Measurements from ENCODE around the gene IGF1R.

The IGF1R gene

DNA sequence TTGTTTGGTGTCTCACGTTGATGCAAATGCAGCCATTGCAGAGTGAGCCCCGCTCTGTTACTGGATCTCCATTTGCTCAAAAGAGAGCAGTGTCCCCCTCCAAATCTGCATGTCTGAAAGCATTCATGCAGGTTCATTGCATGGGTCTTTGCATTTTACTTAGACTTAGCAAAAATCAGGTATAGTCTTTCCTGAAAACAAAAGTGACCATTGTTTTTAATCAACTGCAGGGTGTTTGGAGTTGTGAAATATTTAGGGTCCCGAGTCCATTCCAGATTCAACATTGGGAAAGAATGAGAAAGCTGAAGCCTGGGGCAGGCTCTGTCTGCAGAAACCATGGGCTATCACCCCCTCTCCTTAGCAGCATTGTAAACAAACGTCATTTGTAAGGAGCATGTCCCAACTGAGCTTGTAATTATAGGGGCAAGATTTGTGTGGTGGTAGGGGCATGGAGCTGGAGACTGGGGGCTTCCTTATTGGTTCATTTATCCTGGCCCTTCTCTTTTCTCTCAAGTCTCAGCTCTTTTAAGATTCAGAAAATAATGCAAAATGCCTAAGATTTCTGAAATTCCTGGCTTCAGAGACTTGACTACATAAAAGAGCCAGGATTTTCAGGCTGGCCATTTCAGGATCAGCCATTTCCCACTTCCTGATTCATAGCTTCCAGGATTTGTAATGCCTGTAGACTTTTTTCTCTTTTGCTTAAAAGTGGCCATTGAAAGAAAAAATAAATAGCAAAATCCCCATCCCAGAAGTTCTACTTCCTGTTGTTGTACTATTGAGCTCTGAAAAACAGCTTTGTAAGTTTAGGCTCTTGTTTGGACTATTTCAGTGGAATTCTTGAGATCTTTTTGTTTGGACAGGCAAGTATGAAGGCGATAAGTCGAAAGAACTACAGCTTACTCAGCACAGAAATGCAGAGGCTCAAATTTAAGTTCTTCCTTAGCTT lies 23.0 kb downstream of the IGF1R start:
- H3K4me3 ChIP-seq (ENCODE audit: low read depth, low read length), result no peak overlapping the region
- no peak for TF ChIP-seq CTCF (IDR thresholded peaks at IDR 0.05; ENCODE audit: low read depth, low read length, missing control alignments)
- no peak for DNase-seq (ENCODE audit: low read depth)

DNA sequence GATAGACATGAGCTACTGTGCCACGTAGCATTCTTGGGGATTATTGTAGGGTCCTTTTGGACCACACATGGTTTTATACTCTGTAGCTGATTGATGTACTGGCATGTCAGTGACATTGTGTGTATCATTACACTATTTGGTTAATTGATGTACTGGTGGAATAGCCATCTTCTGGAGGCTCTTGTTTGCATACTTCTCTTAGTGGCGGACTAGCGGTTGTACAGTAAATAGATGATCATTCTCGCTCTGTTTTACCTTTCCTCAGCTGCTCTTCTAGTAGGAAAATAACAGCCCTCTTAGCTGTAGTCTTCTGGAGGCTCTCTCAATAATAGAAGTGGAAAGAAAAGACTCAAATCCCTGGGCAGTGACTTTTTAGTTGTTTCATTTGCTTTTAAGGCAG lies 24.8 kb downstream of the IGF1R start:
- DNase-seq (ENCODE audit: low read depth), result no peak
- no peak overlapping the region for H3K4me3 ChIP-seq (ENCODE audit: low read depth, low read length)
- no peak for TF ChIP-seq CTCF (IDR thresholded peaks at IDR 0.05; ENCODE audit: low read depth, low read length, missing control alignments)

DNA sequence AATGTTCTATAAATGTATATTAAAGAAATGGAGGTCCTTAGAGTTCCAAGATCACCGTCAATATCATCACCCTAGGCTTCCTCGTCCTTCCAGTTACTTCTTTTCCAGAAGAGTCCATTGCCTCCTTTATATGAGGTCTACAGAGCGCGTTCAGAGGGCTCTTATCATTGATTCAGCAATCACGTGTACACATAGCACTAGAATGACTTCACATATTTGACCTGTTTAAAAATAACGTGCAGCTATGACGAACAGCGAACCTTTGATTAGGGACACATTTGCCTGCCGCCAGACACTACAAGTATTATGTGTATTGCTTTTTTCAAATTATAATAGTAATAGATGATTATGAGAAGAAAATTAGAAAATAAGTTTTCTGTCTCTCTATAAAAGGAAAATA lies 26.0 kb downstream of the IGF1R start:
- no peak for DNase-seq (ENCODE audit: low read depth)
- H3K4me3 ChIP-seq (ENCODE audit: low read depth, low read length), result no peak overlapping the region
- no peak for TF ChIP-seq CTCF (IDR thresholded peaks at IDR 0.05; ENCODE audit: low read depth, low read length, missing control alignments)

- no peak for TF ChIP-seq CTCF (IDR thresholded peaks at IDR 0.05; ENCODE audit: low read depth, low read length, missing control alignments)
- no peak overlapping the region for H3K4me3 ChIP-seq (ENCODE audit: low read depth, low read length)
- no peak for DNase-seq (ENCODE audit: low read depth)
Measured at GRCh38 chr15:98676586-98677270, 28.4 kb downstream of the IGF1R start.

- DNase-seq (ENCODE audit: low read depth), result no peak
- no peak overlapping the region for H3K4me3 ChIP-seq (ENCODE audit: low read depth, low read length)
- TF ChIP-seq CTCF (IDR thresholded peaks at IDR 0.05; ENCODE audit: low read depth, low read length, missing control alignments), result no peak
Measured at GRCh38 chr15:98677345-98678059, 29.2 kb downstream of the IGF1R start.

GRCh38 chr15:98678484-98678883 lies 30.1 kb downstream of the IGF1R start:
- no peak for DNase-seq (ENCODE audit: low read depth)
- no peak for TF ChIP-seq CTCF (IDR thresholded peaks at IDR 0.05; ENCODE audit: low read depth, low read length, missing control alignments)
- no peak overlapping the region for H3K4me3 ChIP-seq (ENCODE audit: low read depth, low read length)

Data from GM12864 (cell line).